Activated CD4-positive, alpha-beta T cell treated with anti-CD3 and anti-CD28 coated beads for 24 hours (primary cell): ENCODE data around the gene KIAA0319L.
A peak's percentile ranks its signal among the peaks of the same experiment; 100 is the strongest.

Experiments used
- DNase-seq, 2 donors: peaks; one replicate each; pipeline ENCODE4 v3.0.0-alpha.2; 2020; ENCODE audit warnings: low read depth in 2 of 2

Gene KIAA0319L

DNA sequence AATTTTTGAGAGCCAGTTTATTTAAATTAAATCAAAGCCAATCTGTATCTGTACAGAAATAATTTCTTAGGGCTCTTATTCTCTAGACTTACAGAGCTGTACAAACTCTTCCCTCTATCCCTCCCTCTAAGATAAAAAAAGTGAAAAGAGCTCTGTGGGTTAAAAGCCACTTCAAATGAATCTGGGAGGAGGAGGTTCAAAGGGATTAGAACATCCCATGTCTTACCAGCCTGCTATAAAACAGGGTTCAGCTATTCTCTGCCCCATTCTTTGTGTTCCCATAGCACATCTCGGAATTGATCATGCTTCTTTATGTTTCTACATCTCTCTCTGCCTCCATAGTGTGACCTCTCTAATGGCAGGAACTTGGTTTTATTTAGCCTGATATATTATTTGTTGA, 19.4 kb downstream of the KIAA0319L start:
- DNase-seq, result no peak

DNA sequence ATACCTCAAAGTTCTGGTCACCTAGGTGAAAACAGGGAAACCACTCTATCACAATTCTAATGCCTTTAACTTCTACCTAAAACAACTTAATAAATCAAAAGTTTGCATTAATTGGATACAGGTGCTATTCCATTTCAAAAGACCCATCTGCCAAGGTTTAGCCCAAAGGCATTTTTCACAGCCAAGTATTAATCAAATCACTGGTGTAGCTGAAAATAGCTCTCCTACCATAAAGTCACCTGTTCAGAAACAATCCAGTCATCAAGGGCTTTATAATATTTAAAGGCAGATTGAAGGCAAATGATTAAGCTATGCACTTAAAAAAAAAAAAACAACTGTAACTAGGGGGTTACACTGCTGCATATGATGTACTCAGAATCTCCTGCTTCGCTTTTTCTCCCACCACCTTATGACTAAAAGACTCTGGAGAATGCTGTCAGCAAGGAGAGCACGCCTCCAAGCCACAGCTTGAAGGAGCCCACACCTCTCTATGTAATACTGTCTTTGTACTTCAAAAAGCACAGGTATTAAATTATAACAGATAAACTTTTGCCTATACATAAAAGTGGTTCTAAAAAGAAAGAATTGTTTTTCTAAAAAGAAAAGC, 20.5 kb downstream of the KIAA0319L start:
- DNase-seq, result no peak

DNA sequence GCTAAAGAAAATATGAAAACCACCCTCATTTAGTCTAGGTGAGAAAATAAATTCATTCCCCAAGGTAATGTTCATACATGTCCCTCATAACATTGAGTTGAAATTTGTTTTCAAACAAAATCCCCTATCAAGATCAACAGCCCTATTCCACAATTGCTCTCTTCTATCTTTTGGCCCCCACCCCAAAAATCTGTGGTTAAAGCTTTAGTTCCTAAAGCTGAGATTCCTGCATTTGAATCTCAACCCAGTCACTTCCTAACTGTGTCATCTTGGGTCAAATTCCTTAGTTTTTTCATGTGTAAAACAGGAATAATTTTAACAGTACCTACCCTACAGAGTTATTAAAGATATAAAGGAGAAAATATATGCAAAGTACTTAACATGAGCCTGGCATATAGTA, 22.0 kb downstream of the KIAA0319L start:
- no peak for DNase-seq

DNA sequence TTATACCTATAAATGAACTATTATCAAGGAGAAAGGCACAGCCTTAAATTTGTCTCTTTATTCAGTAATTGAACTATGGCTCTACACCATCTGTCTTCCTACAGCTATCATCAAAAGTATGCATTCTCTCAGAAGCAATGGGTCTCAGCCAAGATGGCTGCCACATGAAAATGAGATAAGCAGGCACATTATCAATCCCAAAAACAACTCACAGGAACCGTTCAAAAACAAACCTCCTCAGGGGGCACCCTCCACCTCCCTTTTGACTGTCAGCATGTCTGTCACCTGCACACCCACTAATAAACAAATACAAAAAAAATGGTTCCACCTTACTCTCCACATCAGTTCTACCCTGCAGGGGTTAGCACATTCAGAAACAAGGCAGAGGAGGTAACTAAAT, 23.6 kb downstream of the KIAA0319L start:
- no peak for DNase-seq

DNA sequence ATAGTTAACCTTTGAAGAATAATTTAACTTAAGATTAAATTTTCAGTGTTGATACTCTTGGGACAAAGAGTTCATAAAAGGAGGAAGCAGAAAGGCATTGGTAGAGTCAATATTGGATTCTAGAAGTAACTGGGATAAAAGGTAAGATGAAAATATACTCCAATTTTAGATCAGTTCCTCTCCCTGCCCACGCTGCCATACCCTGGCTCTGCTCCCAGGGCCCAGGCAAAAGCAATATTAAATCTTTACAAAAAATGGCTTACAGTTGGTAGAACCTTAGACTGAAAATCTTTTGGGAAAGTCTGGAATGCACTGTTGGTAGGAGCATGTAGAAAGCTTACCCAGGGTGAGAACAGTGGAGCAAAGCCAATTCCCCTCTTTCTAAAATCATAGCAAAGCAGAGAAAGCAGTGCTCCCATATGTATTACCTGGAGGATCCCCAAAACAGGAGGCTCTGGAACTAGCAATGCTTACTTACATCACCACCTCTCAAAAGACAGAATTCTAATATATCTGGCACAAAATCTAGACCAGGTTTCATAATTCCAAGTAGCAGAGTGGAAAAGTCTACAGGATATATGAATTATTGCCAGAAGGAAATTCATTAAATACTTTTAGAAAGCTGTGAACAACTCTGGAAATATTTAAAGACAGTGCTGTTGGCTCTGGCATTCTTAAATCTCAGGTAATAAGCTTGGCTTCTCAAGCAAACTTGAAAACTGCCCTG, 24.5 kb downstream of the KIAA0319L start:
- DNase-seq, result no peak

DNA sequence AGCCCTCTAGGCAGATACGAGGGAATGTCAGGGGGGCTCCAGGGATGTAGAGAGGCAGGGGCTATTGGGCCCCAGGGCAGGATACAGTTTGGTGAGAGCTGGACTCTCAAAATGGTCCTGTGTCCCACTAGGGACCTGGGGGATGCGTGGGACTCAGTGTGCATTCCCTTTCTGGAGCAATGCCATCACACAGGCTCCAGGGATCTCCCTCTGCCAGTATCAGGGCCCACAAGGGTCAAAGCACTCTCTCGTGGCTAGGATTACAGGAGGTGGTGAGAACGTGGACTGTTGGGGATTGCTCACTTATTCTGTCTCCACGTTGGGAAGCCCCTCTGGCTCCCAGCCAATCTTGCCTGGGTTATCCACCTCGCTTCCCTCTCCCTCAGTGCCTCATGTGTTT, 25.8 kb downstream of the KIAA0319L start:
- DNase-seq, result no peak

DNA sequence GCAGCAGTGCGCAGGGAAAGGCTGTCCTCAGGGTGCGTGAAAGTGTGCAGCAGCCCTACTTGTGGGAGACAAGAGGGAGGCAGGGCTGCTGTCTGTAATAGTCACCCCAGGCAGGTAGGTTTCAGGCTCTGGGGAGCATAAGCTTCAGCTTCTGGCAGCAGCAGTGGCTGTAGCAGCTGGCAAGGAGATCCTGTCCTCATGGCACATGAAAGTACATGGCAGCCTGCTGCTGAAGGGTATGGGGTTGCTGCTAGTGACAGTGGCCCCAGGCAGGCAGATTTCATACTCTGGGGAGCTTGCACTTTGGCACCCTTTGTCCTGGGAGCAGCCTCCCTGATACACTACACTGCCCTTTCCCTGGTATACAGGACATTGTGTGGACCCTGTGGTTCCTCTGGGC, 26.3 kb downstream of the KIAA0319L start:
- DNase-seq, result no peak

DNA sequence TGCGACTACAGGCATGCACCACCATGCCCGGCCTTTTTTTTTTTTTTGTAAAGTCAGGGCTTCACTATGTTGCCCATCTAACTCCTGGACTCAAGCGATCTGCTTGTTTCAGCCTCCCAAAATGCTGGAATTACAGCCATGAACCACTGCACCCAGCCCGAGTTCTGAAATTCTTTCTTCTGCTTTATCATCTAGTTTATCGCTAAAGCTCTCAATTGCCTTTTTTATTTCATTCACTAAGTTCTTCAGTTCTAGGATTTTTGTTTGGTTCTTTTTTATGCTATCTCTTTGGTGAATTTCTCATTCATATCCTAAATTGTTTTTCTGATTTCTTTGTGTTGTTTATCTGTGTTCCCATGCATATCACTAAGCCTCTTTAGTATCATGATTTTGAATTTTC, 27.0 kb downstream of the KIAA0319L start:
- DNase-seq, result no peak

DNA sequence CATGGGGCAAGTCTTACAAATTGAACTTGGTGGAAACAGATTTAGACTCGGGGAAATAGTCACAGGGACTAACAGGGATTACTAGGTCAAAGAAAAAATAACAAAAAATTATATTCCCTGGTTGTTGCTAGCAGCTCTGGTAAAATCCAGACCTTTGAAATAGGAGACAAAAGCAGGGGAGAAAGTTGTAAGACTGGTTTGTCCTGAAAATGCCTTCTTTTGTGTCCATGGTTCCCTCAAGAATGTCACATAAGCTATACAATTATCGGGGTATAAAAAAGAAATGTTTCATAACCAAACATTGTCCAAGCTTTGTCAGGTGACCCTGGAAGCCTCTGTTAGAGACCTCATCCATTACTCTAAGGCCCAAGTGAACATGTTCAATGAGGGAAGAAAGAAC, 33.1 kb downstream of the KIAA0319L start:
- DNase-seq, result no peak

DNA sequence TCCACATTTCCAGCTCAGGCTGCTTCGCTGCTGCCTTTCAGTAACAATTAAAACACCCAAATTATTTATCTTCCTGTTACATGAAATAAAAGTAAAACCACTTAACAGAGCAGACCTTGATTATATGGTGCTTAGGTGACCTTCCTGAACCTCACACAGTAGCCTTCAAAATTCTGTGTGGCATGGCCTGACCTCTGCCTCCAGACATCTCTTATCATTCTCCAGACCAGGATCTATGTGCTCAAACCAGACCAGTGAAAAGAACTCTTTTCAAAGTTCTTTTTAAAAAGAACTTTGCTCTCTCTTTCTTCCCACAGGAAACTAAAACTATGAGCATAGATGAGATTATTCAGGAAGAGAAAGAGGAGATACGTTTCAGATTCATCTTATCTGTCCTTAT, 37.8 kb downstream of the KIAA0319L start:
- no peak for DNase-seq

DNA sequence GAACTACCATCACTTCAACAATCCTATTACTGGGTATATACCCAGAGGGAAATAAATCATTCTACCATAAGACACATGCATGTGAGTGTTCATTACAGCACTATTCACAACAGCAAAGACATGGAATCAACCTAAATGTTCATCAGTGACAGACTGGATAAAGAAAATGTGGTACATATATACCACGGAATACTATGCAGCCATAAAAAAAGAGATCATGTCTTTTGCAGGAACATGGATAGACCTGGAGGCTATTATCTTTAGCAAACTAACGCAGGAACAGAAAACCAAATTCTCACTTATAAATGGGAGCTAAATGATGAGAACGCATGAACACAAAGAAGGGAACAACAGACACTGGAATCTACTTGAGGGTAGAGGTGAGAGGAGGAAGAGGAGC, 39.0 kb downstream of the KIAA0319L start:
- no peak for DNase-seq

DNA sequence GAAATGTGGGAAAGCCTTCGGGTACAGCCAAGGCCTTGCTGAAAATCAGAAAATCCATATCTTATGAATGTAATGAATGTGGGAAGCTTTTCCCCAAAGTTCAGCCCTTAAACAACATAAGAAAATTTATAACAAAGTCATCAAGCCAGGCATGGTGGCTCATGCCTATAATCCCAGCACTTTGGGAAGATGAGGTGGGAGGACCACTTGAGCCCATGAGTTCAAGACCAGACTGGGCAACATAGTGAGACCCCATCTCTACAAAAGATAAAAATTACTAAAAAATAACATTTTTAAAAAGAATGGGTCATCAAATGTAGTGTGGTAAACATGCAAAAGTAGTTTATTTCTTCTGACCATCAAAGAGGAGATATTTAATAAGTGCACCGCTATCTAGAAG, 45.9 kb downstream of the KIAA0319L start:
- DNase-seq, result no peak

DNA sequence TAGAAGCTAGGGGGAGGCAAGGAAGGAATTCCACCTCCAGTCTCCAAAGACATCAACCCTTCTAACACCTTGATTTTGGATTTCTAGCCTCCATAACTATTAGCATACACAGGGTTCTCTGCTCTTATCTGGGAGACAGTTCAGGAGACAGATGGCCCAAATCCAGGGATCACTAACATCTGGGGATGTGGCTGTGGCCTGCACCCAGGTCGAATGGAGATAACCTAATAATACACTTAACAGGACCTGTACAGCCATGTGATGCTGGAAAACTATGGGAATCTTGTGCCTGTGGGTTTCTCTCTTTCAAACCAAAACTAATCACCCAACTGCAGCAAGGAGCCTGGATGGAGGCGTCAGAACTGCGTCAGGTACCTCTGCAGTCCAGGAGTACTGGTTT, 47.6 kb downstream of the KIAA0319L start:
- no peak for DNase-seq

DNA sequence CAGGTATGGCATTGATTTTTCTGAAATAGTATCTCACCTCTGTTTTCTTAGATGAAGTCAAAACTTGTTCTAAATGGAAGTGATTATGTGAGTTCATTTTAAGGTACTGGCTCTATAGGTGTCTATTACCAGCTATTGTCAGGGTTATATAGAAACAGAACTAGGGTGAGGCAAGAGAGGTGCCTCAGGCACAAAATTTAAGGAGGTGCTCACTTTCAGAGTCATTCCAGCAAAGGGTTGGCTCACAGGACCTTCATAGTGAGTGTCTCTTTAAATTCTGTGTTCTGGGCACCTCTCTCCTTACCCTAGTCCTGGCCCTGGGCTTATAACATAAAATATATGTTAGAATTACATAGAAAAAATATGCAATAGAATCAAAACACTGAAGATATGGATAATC, 49.3 kb downstream of the KIAA0319L start:
- DNase-seq, result no peak

DNA sequence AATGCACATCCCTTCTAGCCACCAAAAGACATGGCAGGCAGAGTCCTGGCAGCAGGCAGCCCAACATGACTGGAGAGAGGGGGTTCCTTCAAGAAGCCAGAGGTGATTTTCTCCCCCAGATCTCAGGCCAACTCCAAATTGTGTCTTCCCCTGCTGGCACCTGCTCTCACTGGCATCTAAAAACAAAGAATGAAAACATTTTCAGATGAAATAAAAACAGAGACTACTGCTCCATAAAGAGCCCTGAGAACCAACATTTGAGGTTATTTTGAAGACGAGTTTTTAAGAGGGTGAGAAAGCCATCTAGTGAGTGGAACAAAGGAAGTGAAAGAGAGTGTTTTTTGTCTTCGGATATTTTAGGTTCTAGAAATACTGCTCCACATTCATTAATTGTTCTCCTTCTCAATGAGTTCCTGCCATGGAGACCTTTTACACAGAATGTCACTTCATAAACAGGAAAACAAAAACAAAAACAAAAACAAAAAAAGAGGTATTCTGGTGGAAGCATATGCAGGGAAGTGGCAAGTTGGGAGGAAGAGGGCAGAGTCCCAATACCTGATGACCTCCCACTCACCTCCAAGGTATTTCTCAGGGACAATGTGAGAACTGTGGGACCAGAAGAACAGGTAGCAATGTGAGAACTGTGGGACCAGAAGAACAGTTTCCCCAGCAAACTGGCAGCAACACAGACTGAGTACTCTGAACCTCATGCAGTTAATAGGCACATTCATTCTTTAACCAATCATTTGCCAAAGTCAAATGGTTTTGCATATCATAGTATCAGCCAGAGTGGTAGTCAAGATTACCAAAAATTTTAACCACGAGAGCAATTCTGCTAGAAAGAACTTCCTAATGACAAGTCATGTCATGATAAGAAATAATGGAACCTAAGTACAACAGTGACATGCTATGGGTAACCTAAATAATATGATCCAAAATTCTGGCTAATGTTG, 50.0 kb downstream of the KIAA0319L start:
- DNase-seq, result no peak

DNA sequence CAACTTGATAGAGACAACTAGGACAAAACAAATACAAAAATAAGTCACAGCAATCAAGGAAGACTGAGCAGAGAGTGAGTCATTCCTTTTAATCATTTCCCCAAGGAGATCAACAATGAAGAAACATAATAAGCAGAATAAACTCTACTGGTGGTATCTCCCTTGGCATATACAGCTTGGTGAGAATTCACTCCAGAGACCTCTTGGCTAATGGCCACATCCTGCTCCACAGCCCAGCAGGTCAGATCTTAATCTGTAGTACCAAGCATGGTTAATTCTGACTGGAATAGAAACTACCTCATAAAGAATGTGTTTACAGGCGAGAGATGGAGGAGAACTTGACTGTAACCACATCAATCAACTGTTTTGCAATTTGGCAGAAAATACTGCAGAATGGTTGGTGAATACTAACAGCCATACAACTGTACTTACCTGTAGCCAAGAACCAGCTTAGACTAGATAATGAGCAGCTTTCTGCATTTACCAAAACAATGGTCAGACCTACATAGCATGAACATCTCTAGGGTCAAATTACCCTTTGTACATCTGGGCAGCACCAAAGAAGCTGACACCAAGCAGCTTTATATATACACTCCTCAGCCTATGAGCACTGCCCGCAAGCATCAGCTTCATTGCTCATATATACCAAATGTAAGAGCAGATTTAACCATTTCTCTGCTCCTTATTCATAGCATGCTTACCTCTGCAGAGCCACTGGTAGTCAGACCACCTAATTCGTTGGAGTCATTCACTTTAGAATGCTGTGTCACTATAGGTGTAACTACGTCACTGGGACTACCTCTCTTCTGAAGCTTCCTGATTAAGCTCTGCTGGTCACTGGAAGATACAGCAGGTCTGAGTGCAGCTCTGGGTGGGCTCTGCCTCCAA, 51.0 kb downstream of the KIAA0319L start:
- DNase-seq, result peak; percentile 7 to 16

DNA sequence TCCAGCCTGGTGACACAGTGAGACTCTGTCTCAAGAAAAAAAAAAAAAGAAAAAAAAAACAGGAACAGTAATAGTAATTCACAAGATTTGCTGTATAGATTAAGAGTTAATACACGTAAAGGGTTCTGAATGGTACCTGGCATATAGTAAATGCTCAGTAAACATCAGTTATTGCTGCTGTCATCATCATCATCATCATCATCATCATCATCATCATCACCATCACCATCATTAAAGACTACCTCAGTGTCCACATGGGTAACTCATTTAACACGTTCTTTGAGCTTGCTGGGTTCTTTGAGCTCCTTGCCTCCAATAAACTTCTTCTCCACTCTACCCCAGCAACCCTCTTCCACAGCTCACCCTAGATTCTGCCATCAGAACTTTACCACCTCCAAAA, 55.0 kb downstream of the KIAA0319L start:
- no peak for DNase-seq

DNA sequence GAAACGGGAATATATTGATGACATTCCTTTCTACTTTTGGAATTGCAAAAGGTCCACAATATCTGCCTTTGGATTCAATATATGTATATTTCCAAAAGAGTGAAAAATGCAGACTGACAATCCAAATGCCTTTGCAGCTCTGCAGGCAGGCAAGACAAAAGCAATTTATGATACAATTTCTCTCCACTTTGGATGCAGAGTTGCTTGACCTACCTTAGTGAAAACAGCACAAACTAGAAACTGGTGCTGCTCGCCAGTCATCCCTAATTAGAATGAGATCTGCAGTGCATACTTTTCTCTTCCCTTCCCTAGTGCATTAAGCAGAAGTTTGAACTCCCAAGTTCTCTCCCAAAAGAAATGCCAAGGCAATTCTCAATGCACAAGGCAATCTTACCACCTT, 56.8 kb downstream of the KIAA0319L start:
- no peak for DNase-seq

DNA sequence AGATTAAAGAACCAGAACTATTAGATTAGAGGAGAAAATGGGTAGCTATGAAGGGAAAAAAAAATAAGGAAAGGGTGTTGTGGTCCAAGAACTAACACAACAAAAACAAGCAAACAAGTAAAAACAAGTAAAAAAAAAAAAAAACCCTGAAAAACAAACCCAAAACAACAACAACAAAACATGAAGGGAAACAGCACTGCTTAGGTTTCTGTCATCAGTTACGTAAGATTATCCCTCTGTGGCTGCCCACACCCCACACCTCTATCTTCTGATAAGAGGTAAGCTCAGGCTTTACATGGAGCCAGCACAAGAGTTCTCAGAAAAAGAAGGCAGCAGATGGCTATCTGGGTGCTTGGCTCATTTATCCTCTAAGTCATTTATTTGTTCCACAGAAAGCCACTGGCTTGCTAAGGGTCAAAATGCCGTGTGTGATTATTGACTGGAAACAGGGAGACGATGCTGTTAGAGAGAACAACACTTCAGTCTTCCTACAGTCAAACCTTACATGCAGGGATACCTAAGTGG, 57.5 kb downstream of the KIAA0319L start:
- DNase-seq, result no peak

DNA sequence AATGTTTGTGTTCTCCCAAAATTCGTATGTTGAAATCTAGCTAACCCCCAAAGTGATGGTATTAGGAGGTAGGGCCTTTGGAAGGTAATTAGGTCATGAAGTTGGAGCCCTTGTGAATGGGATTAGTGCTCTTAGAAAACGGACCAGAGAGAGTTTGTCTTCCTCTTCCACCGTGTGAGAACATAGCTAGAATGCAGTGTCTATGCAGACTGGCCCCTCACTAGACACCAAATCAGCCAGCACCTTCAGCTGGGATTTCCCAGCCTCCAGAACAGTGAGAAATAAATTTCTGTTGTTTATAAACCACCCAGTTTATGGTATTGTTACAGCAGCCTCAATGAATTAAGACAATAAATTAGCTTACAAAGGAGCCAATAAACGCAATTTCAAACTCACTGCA, 58.0 kb downstream of the KIAA0319L start:
- no peak for DNase-seq

DNA sequence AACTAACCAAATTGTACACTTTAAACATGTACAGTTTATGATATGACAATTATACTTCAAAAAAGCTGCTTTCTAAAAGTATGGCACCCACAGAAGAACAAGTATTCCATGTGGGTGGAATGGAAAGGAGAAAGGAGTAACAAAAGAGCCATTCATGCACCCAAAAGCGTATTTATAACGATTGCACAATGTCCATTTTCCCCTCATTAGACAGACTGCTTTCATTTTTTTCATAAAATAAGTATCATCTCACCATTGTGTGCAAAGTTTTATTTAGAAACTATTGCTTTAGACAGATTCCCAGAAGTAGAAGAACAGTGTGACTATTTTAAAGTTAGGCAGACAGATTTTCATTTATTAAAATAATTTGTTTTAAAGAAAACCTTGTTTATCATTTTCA, 59.6 kb downstream of the KIAA0319L start:
- DNase-seq, result no peak
